ENCODE results near the gene XRCC1.

GRCh38 chr19:43524922-43525835, 50.1 kb downstream of the XRCC1 start:
- TF ChIP-seq CTCF (IDR thresholded peaks at IDR 0.05; ENCODE audit: low read length) = no peak
- no peak for TF ChIP-seq EZH2 (optimal IDR thresholded peaks at IDR 0.05; ENCODE audit: low read depth, low read length)
- no peak for TF ChIP-seq EZH2phosphoT487 (IDR thresholded peaks at IDR 0.05; ENCODE audit: low read length)
